ENCODE measurements around the gene ECT2. TPM values are rescaled to one million over a fixed set of nuclear protein-coding genes. Genes with fewer than 3 reads are reported as not detected.
"Not testable (repeated sequence)": the region's sequence is repeated elsewhere in the genome, so short reads cannot be mapped to it uniquely, and the experiment has no call there.

The ECT2 gene
- total RNA-seq, 1 donor from 2014 or later: 16.1 TPM

- DNase-seq (ENCODE audit: low spot score): no peak
These were observed 15.5 kb upstream of the ECT2 start for GRCh38 chr3:172735014-172735413.

GRCh38 chr3:172739462-172739861 lies 11.1 kb upstream of the ECT2 start:
- DNase-seq (ENCODE audit: low spot score): no peak

- DNase-seq (ENCODE audit: low spot score): no peak
These were observed 4.1 kb upstream of the ECT2 start for GRCh38 chr3:172746475-172746874.

GRCh38 chr3:172749230-172749965 lies 1.1 kb upstream of the ECT2 start:
- peak; percentile 53 for DNase-seq (ENCODE audit: low spot score)

- no peak for DNase-seq (ENCODE audit: low spot score)
These were observed 508 bp upstream of the ECT2 start for GRCh38 chr3:172750069-172750367.

- peak; percentile 38 for DNase-seq (ENCODE audit: low spot score)
These were observed 714 bp downstream of the ECT2 start for GRCh38 chr3:172751175-172751704.

- DNase-seq (ENCODE audit: low spot score): no peak
These were observed 2.1 kb downstream of the ECT2 start for GRCh38 chr3:172752651-172753050.

- DNase-seq (ENCODE audit: low spot score): no peak
These were observed 2.6 kb downstream of the ECT2 start for GRCh38 chr3:172753125-172753524.

GRCh38 chr3:172760416-172760815 lies 9.9 kb downstream of the ECT2 start:
- not testable (repeated sequence) for DNase-seq (ENCODE audit: low spot score)

- DNase-seq (ENCODE audit: low spot score): no peak
These were observed 15.7 kb downstream of the ECT2 start for GRCh38 chr3:172766241-172766640.

GRCh38 chr3:172766718-172767405 lies 16.3 kb downstream of the ECT2 start:
- no peak for DNase-seq (ENCODE audit: low spot score)

GRCh38 chr3:172770382-172770781 lies 19.9 kb downstream of the ECT2 start:
- DNase-seq (ENCODE audit: low spot score): no peak

GRCh38 chr3:172771672-172772071 lies 21.1 kb downstream of the ECT2 start:
- no peak for DNase-seq (ENCODE audit: low spot score)

- DNase-seq (ENCODE audit: low spot score): no peak
These were observed 25.7 kb downstream of the ECT2 start for GRCh38 chr3:172776049-172776717.

- peak; percentile 32 for DNase-seq (ENCODE audit: low spot score)
These were observed 27.4 kb downstream of the ECT2 start for GRCh38 chr3:172777901-172778300.

GRCh38 chr3:172782235-172782634 lies 31.7 kb downstream of the ECT2 start:
- DNase-seq (ENCODE audit: low spot score): no peak

- DNase-seq (ENCODE audit: low spot score): no peak
These were observed 35.5 kb downstream of the ECT2 start for GRCh38 chr3:172786036-172786435.

GRCh38 chr3:172787019-172787418 lies 36.5 kb downstream of the ECT2 start:
- no peak for DNase-seq (ENCODE audit: low spot score)

GRCh38 chr3:172787746-172788145 lies 37.2 kb downstream of the ECT2 start:
- no peak for DNase-seq (ENCODE audit: low spot score)

- DNase-seq (ENCODE audit: low spot score): no peak
These were observed 48.7 kb downstream of the ECT2 start for GRCh38 chr3:172799246-172799645.

- DNase-seq (ENCODE audit: low spot score): no peak
These were observed 49.6 kb downstream of the ECT2 start for GRCh38 chr3:172800156-172800555.

- DNase-seq (ENCODE audit: low spot score): no peak
These were observed 53.0 kb downstream of the ECT2 start for GRCh38 chr3:172803489-172803888.

- DNase-seq (ENCODE audit: low spot score): no peak
These were observed 53.8 kb downstream of the ECT2 start for GRCh38 chr3:172804323-172804722.
